ENCODE data around the gene LRBA. TPM values are rescaled to one million over a fixed set of nuclear protein-coding genes. Genes with fewer than 3 reads are reported as not detected.

Gene LRBA
- total RNA-seq, 1 experiment from 2014 or later, result 25.7 TPM

GRCh38 chr4:150315691-150316090, 699.4 kb downstream of the LRBA start:
- DNase-seq (ENCODE audit: extremely low read depth, low read depth), result no peak

DNA sequence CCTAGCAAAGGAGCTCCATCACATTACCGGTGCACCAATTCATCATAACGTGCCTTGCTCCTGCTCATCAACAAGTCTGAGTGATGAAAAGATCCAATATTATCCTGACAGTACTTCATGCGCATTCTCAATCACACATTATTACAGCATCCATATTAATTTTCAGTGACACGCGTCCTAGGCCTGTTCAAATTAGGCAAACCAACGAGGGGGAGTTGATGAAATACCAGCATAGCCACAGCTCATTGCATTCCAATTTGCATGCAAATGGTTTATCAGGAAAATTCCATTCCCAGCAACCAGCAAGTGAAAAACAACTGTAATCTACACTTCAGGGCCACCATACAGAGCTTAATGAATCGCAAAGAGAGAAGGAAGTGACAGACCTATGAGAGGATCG, 699.9 kb downstream of the LRBA start:
- no peak for DNase-seq (ENCODE audit: extremely low read depth, low read depth)

GRCh38 chr4:150314031-150314430, 701.1 kb downstream of the LRBA start:
- no peak for DNase-seq (ENCODE audit: extremely low read depth, low read depth)

- no peak for DNase-seq (ENCODE audit: extremely low read depth, low read depth)
These were observed 704.8 kb downstream of the LRBA start for GRCh38 chr4:150310159-150310895.

DNA sequence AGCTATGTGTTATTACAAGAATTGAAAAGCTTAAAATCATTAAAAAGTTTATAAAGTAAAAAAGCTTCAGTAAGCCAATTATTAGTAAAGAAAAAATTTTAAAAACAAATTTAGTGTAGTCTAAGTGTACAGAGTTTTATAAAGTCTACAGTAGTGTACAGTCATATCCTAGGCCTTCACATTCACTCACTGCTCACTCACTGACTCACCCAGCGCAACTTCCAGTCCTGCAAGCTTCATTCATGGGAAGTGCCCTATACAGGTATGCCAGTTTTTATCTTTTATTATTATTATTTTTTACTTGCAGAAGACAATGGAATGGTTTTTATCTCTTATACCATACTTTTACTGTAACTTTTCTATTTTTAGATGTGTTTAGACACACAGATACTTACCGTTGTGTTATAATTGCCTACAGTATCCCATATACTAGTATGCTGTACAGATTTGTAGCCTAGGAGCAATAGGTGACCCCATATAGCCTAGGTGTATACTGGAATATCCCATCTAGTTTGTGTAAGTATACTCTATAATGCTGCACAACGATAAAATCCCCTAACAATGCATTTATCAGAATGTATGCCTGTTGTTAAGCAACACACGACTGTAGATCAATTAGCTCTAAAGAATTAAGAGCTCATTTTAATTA, 706.1 kb downstream of the LRBA start:
- DNase-seq (ENCODE audit: extremely low read depth, low read depth), result no peak

- no peak for DNase-seq (ENCODE audit: extremely low read depth, low read depth)
These were observed 708.4 kb downstream of the LRBA start for GRCh38 chr4:150306719-150307118.

DNA sequence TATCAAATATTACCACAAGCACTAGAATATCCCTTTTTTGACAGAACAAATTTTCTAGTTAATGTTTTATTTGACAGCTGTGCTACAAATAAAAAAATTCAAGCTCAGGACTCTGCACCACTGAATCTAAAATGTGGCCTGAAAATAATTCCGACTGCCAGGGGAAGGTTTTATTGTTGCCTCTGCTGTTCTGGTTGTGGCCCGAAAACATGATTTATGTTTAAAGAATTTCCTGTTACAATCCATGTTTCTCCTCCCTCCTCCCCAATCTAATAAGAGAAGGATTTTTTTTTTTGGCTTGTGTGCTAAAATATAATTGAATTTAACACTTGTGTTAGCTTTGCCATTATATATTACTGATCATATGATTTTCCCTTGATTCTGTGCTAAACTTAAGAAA, 709.1 kb downstream of the LRBA start:
- DNase-seq (ENCODE audit: extremely low read depth, low read depth), result peak; percentile 3

GRCh38 chr4:150302553-150302952, 712.5 kb downstream of the LRBA start:
- DNase-seq (ENCODE audit: extremely low read depth, low read depth), result peak; percentile 47

DNA sequence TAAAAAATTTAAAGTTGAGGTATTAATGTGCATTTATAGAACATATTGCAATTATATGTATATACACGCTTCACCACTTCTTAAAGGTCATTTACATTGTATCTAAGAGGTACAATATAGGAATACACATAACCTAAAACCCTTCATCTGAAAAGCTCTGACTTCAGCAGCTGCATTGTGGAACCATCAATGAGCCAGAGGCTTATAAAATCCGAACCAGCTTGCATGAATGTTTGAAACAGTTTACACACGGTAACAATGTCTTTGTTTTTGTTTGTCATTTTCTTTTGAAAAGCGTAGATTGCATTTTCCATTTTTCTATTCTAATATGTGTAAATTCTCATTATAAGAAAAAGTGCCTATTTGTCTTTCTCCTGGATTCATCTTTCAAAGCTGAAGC, 715.3 kb downstream of the LRBA start:
- DNase-seq (ENCODE audit: extremely low read depth, low read depth), result no peak

DNA sequence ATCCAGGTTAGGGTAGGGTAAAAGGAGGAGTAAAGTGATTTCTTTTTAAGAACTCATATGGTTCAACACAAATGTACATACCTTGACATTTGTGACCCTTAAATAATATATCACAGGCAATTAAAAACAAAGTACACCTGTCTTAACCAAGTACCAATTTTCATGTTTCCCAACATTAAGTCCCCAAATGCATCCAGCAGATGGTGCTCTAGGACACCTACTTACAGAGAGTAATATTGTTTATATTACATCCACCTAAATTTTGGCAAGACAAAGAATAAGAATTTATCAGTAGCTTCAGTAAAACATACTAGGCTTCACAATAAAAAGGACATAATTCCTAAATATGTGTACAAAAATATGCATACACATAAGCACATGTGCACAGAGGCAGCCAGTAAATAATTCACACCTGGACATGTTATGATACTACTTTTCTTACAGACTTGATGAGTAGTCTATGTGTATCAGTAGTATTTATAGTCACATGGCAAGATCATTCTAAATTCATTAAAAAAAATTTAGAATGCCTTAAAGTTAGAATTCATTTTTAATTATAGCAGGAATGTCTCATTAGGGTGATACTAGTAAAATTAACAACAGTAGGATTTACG, 717.1 kb downstream of the LRBA start:
- peak; percentile 40 for DNase-seq (ENCODE audit: extremely low read depth, low read depth)

GRCh38 chr4:150289881-150290280, 725.2 kb downstream of the LRBA start:
- DNase-seq (ENCODE audit: extremely low read depth, low read depth), result no peak

DNA sequence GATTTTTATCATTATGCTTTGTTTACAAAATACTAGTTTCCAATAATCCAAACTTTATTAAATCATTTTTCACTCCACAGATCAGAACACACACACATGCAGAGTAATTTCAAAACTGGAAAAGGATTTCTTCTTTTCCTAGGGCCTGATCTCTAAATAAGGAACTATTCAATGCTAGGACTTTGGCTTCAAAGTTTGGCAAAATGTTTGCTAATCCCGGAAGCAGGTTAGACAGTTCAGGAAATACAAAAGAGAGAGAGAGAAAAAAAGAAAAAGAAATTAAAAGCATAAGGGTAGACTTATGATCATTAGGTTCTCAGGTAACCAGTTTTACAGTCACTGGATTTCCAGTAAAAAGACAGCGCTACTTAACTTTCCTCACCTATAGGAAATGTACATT, 725.9 kb downstream of the LRBA start:
- no peak for DNase-seq (ENCODE audit: extremely low read depth, low read depth)

- DNase-seq (ENCODE audit: extremely low read depth, low read depth), result no peak
These were observed 728.4 kb downstream of the LRBA start for GRCh38 chr4:150286656-150287055.

GRCh38 chr4:150283689-150284088, 731.4 kb downstream of the LRBA start:
- no peak for DNase-seq (ENCODE audit: extremely low read depth, low read depth)

DNA sequence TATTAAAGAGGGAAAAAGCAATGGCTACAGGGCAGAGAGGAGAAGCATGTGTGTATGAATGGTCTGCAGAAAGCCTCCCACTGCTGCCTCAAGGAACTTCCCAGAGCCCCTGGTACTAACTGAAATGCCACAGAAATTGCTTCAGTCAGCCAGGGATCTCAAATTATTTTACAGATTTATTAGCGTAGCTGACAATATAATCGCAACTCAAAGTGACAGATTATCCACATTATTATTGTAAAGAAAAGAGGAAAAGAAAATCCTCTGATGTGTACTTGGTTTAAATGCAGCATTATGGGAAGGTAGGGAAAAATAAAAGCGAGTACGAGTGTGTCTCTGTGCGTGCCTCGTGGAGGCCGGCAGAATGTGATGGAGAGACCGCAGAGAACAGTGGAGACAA, 734.1 kb downstream of the LRBA start:
- DNase-seq (ENCODE audit: extremely low read depth, low read depth), result no peak

DNA sequence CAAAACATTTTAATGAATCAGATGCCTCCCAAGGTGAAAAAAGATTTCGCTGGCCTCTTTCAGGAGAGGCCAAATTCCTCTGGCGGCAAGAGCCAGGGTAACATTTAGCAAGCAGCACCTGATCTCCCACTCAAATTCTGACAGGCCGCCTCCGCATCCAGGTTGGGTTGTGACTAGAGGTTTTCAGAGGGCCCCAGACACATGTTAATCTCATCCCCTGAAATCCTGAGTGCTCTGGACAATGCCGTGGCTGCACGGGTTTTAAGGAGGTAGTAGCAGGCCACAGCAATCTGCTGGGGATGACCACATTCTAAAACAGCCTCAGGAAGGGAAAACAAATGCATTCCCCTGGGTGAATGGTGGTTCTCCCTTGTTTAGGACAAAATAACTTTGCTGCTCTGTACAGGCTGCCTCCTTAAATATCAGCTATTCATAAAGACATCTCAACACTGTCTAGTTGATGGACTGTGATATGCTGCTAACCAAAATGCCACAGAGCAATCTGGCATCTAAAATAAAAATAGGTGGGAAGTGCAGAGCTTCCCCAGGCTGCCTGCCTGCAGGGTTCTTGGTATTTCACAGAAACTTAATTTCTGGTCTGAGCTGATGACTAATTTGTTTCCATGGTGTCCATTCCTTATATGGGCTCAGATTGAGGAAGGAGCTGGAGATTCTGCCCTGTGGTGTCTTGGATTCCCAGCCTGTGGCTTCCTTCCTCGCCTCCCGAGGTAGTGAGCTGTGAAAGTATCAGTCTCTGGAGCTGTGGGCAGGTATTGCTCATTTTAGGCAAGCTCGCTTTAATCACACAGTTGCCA, 734.8 kb downstream of the LRBA start:
- no peak for DNase-seq (ENCODE audit: extremely low read depth, low read depth)

- no peak for DNase-seq (ENCODE audit: extremely low read depth, low read depth)
These were observed 736.9 kb downstream of the LRBA start for GRCh38 chr4:150278206-150278605.

DNA sequence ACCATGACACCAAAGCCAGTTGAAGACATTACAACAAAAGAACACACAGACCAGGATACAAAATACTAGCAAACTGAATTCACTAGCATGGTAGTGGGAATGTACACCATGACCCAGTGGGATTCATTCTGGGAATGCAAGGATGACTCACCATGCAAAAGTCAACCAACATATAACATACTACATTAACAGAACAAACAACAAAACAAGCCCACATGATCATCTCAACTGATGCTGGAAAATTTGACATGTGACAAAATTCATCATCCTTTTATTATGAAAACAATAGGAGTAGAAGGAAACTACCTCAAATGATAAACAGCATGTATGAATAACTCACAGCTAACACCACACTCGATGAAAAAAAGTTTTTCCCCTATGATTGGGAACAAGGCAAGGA, 746.6 kb downstream of the LRBA start:
- DNase-seq (ENCODE audit: extremely low read depth, low read depth), result no peak

DNA sequence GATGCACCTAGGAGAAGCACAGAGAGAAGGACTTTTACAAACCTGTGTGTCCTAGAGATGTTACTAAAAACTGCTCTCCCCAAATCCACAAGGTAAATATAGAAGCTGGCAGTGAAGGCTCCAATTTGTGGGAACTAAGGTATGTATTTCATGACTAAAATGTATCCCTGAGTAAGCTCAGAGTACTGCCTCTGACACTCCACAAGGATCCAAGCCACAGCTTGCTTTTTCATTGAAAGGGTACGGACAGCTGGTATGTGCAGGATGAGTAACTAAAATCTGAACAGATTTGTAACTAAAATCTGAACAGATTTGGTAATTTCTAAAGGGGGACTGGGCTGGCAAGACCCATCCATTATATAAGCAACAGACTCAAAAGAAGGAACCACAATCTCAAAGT, 749.3 kb downstream of the LRBA start:
- no peak for DNase-seq (ENCODE audit: extremely low read depth, low read depth)

DNA sequence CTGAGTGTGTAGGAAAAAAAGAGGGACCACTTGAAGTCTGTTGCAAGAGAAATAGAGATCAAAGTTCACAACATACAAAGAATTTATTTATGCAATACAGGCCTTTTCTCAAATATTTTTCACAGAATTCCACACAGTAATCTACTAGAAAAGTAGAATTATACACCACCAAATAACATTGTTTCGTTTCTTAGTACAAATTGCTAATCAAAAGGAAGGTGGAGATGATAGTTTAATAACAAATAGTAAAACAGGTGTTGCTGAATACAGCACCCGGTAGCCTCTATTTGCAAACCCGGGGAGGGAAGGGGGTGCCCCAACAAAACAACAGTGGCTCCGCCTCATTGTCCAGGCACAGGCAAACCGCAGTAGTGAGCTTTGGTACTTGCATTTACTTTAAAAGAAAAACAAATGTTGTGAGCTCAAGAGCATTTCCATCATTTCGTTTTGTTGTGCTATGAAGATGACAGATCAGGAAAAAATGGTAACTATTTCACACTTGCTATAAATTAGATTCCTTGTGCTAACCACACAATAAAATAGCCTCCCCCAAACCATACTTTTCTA, 750.4 kb downstream of the LRBA start:
- no peak for DNase-seq (ENCODE audit: extremely low read depth, low read depth)

GRCh38 chr4:150262611-150263010, 752.5 kb downstream of the LRBA start:
- DNase-seq (ENCODE audit: extremely low read depth, low read depth), result no peak

Data from NCI-H460 (cell line).